Glomerular endothelial cell (primary cell): ENCODE results near the gene RPGR. TPM values are rescaled to one million over a fixed set of nuclear protein-coding genes. Genes with fewer than 3 reads are reported as not detected.

Experiments used
- DNase-seq: peaks from one replicate; pipeline ENCODE4 v3.0.0-alpha.2; 2011; ENCODE audit warnings: low read depth, low spot score; ENCODE audit errors: extremely low read depth
- total RNA-seq: library from RNA; depleted of rRNA; stranded (reverse); fragments of >200 nt; gene quantifications from 2 replicates; pipeline ENCODE4 v1.2.3, GENCODE V29; 2015

RPGR gene
- total RNA-seq, 1 donor from 2014 or later: 9.9 TPM

DNA sequence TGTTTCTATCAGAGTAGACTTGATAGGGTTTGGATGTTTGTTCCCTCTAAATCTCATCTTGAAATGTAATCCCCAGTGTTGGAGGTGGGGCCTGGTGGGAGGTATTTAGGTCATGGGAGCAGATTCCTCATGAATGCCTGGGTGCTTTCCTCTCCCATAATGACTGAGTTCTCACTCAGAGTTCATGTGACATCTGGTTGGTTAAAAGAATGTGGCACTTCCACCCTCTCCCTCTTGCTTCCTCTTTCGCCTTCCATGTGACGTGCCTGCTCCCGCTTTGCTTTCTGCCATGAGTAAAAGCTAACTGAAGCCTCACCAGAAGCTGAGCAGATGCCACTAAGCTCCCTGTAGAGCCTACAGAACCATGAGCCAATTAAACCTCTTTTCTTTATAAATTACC, 59.3 kb downstream of the RPGR start:
- DNase-seq: no peak

DNA sequence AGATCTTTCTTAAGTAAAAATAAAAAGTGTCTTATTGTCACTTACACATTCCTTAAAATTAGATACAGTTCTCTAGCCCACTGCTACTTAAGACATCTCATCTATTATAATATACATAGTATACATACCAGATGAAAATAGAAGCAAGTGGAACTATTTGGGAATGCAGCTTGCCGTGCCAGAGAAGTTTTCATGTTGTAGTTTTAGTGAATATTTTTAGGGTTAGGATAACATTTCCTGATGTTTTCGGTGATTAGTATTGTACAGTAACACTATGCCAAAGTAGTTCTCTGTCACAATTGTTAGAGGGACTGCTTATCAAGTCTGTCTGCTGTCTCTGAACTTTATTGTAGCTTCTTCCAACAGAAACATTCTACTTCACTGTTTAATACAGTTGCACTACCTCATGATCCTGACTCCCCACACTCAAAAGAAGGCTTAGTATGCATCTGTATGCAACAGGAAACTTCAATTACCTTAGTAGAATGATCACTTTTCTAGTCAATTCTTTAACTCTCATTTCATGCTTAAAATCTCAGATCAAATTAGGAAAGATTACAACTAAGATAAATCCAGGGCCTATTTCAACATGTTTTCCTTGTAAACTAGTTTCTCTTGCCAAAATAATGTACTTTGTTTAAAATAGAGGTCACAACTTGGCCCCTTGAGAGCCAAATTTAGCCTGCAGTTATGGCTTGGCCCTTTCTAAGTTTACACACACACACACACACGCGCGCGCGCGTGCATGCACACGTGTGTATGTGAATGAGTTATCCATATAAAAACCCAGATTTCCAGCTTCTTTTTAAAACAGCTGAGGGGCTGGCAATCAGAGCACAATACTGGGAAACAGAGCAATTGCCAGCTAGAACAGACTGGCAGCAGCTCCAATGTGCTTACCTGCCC, 64.3 kb downstream of the RPGR start:
- no peak for DNase-seq

DNA sequence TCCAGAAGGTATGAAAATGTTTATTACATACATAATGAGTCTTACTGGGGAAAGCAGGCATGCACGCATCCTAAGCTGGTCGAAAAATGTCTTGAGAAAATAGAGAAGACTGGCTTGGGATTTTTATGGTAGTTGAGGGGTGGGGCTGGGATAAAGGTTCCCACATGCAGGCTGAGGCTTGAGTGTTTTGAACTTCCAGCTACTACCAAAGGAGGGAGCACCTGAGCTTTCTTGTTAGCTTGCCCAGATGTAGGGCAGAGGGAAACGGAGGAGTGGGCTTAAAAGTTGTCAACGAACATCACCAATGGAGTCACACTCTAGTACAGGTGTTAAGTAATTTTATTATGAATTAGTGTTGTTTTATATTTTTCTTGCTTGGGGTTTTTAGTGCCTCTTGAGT, 67.1 kb downstream of the RPGR start:
- DNase-seq: no peak

DNA sequence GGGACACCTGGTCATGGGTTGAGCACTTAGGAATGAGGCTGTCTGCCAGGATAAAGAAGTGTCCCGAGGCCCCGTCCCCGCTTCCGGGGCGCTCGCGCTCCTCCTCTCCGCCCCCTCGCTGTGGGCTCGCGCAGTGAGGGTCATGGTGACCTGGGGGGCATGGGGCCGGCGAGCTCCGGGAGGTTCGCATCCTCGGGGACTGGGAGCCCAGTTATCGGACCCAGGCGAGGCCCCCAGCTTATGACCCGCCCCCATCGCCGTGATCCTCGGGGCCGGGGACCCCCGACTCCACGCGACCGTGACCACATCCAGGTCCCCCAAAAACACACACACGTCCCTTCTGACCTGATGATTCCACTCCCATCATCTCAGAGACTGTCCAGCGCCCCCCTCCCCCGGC, 71.3 kb downstream of the RPGR start:
- no peak for DNase-seq

DNA sequence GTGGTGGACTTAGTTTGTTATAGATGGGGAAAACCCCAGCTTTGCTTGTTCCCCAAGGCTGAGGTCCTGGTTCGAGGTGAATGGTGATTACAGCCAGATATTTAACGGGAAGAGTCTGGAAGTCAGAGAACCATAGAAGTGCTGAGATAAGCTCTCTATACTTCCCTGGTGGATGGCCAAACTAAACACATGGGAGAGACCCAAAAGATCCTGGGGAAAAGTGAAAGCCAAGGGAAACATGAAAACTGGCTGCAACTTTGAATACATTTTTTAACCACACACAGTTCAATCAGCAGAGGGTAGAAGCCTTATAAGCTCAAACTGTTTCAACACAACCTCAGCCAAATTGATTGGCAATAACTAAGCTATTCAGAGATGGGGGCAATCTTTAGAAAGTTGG, 77.3 kb downstream of the RPGR start:
- no peak for DNase-seq

DNA sequence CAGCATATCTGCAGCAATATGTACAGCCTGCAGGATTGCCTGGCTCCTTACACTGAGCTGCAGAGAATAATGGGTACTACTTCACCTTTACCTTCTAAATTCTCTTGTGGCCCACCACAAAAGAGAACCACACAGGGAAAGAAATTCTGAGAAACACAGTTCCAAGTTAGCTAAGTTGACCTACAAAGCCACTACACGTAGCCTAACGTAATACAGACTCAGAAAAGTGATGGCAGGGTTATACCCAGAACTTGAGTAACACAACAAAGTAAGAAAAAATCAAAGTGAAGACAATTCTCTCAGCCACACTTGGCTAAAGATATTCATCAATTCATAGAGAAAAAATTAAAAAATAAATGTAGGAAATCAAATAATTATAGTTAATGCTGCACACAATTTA, 80.3 kb downstream of the RPGR start:
- no peak for DNase-seq

DNA sequence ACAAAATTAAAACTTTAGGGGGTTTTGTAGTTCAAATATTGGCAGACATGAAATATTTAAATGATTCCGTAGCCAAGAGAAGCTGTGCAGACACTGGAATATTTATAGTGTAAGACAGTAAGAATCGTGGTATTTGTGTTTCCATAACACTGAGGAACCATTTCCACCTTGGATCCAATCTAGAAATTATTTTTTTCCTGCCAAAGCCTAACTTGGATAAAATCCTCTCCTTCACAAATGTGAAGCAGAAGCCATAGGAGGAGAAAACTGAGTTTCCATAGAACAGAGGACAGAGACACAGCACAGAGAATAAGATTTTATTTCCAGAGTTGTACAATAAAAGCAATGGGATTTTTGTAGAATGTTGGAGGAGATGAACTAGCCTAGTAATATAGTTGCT, 86.8 kb downstream of the RPGR start:
- DNase-seq: no peak

DNA sequence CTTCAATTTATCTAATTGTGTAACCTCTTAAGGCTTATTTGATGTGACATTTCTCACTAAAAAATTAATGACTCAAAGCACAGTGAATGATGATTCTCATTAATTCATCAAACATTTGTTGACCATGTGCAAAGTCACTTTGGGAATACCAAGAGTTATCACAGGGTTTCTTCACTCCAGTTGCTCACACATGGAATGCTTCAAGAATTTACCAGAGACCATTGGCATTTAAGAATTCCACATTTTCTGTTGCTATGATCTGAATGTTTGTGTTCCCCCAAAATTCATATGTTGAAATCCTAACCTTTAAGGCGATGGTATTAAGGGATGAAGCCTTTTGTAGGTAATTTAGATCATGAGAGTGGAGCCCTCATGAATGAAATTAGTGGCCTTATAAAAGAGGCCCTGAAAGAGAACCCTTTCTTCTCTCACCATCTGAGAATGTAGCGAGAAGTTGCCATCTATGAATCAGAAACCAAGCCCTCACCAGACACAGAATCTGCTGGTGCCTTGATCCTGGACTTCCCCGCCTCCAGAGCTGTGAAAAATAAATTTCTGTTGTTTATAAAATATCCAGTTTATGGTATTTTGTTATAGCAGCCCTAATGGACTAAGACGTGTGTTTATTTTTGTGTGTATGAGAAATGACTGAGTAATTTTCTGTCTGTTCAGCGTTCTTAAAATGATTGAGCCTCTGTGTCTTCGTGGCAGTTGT, 90.3 kb downstream of the RPGR start:
- DNase-seq: no peak

DNA sequence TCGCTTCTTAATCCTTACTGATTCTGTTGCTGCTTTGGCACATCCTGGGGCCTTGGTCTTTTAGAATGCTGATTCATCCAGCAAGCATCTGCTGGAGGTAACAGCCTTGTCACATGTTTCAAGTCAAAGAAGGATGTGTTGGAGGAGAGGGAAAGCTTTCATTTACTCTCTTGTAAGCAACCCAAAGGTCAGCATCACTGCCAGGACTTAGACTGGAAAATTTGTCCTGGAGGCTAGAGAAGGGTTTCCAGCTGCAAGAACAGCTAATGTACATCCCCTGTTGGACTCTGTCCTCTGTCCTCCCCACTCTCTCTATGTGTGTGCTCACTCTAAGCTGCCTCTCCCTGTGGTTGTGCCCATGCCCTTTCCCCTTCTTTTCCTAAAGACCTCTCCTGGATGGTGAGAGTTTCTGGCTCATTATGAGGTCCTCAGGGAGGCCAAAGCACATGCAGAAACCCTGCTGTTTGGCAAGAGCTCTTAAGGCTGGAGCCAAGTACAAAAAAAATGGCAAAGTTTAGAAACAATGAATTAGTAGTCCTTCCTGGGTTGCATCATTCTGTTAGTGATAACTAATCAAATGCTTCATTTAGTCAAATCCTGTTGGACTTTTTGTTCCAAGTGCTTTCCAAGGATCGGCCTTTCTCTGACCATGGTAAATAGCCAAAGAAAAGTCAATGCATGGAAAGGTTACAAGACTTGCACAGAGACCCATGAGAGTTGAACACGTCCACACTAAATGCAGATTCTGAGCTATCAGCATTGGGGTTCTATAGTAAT, 93.2 kb downstream of the RPGR start:
- no peak for DNase-seq

DNA sequence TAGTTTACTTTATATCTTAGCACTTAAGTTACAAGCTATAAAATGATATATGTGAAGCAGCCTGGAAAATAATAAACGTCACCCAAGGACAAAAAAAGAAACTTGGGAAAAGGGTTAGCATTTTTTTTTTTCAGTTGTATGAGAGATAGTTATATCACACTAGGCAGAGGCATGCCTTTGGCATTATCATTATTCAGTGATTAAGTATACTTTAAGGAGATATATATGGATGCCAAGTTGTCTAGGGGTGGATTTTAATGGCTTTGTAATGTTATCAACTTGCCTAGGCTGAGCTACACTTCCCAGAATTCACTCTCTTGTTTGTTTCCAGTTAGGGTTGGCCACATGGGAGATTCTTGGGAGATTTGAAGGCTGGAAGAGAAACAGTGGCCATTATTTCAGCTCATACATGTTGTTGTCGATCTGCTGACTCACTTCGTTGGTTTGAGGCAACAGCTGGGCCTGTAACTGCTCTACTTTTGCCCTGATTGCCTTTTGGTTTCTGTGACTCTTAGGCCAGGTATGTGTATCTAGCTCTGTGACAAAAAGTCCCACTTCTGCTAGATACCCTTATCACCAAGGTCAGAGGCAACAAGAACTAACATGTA, 95.1 kb downstream of the RPGR start:
- DNase-seq: no peak

DNA sequence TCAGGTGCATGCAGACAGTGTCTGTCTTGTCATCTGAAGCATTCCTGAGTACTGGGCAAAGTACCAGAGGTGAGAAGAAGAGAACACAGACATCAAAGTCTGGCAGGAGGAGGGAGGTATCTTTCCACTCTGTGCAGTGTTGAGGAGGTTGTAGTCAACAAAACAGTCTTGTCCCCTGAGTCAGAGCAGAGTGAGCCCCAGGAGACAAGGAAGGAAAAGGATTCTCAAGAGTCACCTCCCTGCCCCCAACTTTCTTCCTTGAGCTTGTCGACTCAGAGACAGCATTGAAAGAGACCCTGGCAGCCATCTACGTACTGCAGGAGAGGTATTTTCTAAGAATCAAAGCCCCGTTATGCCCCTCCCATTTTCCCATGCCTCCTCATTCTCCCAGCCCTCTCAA, 102.2 kb downstream of the RPGR start:
- no peak for DNase-seq

DNA sequence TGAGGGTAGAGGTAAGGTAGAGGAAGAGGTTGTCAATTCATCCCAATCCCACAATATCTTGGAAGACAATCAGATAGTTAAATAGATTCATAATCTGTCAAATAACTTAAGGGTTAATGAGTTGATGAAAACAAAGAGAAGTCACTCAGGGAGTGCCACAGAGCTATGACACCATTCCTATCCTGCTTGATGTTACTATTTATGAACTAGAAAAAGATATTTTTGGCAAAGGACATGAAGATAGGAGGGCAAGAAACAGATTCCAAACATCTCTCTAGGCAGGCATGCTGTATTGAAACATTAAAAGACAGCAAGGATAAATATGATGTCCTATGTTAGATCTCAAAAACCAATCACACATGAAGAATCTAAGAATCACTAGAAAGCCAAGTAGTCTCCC, 103.1 kb downstream of the RPGR start:
- no peak for DNase-seq

DNA sequence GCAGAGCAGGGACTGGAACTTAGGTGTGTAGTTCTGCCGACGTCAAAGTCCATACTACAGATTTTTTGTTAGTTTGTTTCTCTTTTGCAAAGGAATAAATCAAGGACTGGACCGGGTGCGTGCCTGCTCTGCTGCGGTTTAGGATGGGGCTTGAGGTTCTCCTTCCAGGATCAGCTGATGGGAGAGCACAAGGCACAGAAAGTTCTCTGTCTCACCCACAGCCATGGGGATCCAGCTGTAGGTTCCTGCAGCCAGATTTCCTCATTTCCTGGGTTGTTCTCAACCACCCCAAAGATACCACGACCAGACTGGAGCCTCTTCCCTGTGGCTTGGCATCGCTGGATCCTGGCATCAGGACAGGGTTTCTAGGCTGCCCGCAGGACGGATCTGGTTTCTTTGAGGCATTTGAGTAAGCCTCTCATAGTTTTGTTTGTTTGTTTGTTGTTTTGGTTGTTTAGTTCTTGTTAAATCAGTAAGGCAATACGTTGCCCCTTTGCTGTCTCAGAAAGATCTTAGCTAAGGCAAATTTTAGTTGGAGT, 105.8 kb downstream of the RPGR start:
- DNase-seq: no peak

DNA sequence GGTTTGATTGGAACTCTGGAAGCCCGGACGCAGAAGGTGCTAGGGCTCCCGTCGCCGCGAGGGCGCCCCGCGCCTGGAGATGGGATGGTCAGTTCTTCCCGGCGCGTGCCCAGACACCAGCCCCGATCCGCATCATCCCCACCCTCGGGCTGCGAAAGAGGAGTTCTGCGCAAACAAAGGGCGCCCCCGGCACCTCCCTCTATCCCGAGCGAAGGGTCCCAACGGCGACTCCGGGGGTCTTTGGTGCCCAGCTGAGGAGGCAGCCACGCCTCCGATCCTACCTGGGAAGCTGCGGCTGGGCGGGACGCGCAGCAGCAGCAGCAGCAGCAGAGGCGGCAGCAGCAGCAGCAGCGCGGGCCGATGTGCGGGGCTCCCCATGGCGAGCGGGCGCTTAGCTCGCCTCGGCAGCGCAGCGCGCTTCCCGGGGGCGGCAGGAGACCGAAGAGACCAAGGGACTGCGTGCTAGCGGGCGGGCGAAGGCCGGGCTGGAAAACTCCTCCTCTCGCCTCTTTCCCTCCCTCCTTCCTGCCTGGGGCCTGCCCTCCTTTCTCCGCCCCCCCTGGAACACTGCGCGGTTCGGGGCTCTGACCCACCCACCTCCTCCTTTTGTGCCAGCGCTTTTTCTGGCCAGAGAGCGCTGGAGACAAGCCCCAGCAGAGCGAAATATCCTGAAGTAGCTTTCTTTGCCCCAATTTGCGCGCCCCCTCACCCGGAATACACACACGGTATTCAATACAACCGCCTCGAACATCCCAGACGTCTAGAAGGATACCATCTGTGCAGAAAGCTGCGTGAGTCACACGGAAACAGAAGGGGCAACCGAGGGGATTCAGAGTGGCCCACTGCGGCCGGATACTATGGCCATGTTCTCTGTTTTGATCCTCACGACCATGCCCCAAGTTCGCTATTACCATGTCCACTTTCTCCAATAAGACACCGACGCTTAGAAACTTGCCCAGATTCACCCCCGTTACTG, 106.6 kb downstream of the RPGR start, which contains the start of gene SRPX:
TSS of gene SRPX (minus strand) at position 457 of the 976 bp plus-strand sequence. CDS start at position 378, 79 bp downstream.
- DNase-seq: no peak

DNA sequence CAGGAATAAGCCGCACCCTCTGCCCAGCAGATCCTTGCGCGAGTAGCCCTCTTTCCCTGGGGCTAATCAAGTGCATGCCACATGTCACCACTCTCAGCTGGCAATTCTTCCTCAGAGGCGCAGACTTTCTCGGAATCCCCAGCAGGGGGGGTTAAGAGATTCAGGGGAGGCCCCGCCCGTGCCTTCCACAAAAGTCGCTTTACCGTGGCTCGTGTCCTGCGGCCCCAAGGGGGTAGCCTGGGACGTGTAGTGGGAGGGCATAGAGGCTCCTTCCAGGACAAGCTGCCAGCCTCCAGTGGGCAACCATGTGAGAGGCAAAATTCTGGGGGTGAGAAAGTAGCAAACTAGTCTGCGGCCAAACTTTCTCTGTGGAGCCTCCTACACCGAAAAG, 107.3 kb downstream of the RPGR start:
- no peak for DNase-seq
